Epithelial cell of proximal tubule (primary cell): ENCODE results near the gene TEAD1. TPM values are rescaled to one million over a fixed set of nuclear protein-coding genes. Genes with fewer than 3 reads are reported as not detected.

ENCODE experiments used
- DNase-seq: peaks from one replicate; pipeline ENCODE4 v3.0.0-alpha.2; 2011; ENCODE audit warnings: low read depth
- H3K4me3 ChIP-seq: 2 replicates; pipeline ENCODE4 v1.5.1; 2011; ENCODE audit warnings: low read depth, mild to moderate bottlenecking, low read length
- CTCF ChIP-seq: conservative IDR thresholded peaks from 2 replicates; pipeline ENCODE4 v1.5.1; 2012; ENCODE audit warnings: low read depth, mild to moderate bottlenecking, low read length
- total RNA-seq: library from RNA; depleted of rRNA; stranded (reverse); fragments of >200 nt; gene quantifications from 2 replicates; pipeline ENCODE4 v1.2.3, GENCODE V29; 2015

The TEAD1 gene
- total RNA-seq, 1 donor from 2014 or later: 61.9 TPM

- TF ChIP-seq CTCF: no peak
- no peak overlapping the region for H3K4me3 ChIP-seq
- peak; percentile 81 for DNase-seq
These were observed 49.4 kb downstream of the TEAD1 start for GRCh38 chr11:12723421-12724300.

GRCh38 chr11:12724301-12725054, 50.3 kb downstream of the TEAD1 start:
- peak; percentile 66 for DNase-seq
- no peak for TF ChIP-seq CTCF
- peak overlapping the region; percentile 2 for H3K4me3 ChIP-seq

- DNase-seq: no peak
- H3K4me3 ChIP-seq: no peak overlapping the region
- TF ChIP-seq CTCF: no peak
These were observed 51.0 kb downstream of the TEAD1 start for GRCh38 chr11:12725055-12725862.

GRCh38 chr11:12725863-12726682, 51.9 kb downstream of the TEAD1 start:
- H3K4me3 ChIP-seq: no peak overlapping the region

GRCh38 chr11:12727563-12728211, 53.5 kb downstream of the TEAD1 start:
- TF ChIP-seq CTCF: no peak
- no peak for DNase-seq
- H3K4me3 ChIP-seq: no peak overlapping the region

More at GRCh38 chr11:12725863-12726682, 51.9 kb downstream of the TEAD1 start:
- DNase-seq: no peak
- no peak for TF ChIP-seq CTCF
